ENCODE data around the gene ADGRL2.

DNA sequence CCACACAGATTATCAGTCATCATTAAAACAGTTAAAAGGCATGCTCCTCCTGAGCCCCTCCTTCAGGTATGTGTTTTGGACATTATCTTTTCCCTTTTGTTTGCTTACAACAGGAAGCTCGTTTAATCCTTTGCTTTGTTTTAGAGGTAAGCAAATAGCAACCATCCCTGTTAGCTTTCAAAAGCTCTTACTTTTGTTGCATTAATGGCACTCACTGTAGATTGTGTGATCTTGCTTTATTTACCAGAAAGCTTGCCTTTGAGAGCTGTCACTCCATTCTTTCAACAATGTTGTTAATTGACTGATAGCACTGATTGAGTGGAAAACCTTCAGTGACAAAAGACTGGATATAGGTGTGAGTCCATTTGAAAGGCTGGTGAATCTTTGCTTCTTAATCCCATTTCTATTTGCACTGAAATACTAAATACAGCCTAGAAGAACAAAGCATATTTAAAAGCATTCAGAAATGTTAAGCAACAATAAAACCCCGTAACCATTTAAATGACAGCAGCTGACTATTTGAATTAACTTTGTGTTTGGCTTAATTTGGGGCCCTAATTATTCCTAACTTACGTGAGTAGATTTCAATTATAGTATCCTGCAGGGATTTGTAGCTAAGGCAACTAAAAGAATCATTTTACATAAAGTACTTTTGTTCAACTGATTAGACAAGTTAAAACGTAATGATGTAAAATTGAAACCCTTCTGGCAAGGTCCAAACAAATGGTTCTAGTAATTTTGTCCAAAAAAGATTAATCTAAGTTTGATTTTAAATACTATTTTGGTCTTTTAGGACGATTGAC lies 48.3 kb downstream of the ADGRL2 start:
- TF ChIP-seq POLR2A (IDR thresholded peaks at IDR 0.05; ENCODE audit: low read depth) = no peak
- TF ChIP-seq, protein P1, sequence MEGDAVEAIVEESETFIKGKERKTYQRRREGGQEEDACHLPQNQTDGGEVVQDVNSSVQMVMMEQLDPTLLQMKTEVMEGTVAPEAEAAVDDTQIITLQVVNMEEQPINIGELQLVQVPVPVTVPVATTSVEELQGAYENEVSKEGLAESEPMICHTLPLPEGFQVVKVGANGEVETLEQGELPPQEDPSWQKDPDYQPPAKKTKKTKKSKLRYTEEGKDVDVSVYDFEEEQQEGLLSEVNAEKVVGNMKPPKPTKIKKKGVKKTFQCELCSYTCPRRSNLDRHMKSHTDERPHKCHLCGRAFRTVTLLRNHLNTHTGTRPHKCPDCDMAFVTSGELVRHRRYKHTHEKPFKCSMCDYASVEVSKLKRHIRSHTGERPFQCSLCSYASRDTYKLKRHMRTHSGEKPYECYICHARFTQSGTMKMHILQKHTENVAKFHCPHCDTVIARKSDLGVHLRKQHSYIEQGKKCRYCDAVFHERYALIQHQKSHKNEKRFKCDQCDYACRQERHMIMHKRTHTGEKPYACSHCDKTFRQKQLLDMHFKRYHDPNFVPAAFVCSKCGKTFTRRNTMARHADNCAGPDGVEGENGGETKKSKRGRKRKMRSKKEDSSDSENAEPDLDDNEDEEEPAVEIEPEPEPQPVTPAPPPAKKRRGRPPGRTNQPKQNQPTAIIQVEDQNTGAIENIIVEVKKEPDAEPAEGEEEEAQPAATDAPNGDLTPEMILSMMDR (IDR thresholded peaks at IDR 0.05) = no peak
- TF ChIP-seq POLR2AphosphoS5 (IDR thresholded peaks at IDR 0.05) = no peak
- TF ChIP-seq EP300 (IDR thresholded peaks at IDR 0.05) = no peak

Data from esophagus muscularis mucosa (tissue), 4 donors.